ENCODE measurements around the gene GMCL1. TPM values are rescaled to one million over a fixed set of nuclear protein-coding genes. Genes with fewer than 3 reads are reported as not detected.

The GMCL1 gene
- total and polyA plus RNA-seq, 2 of the 13 experiments (the other 11 are each of a cell fraction or from before 2014, with no cell fraction given), result 18.7 to 24.0 TPM

DNA sequence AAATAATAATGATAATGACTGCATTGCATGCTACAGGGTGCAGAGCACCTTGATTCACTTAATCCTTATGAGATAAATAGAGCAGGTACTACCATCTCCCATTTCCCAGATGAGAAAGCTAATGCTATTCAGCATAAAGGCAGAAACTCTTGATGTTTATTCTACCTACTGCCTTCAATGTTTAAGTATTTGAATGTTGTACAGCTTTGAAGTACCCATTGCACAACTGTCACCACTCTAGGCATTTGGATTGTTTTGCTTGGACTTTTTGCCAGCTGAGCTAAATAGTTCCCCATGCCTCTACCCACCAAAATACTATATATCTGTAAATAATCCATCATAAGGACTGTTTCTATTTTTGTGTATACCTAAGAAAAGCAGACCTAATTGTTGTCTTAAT is 77.8 kb downstream of the GMCL1 start (continued):
- TF ChIP-seq ZNF691 (CRISPR knock-in tag; IDR thresholded peaks at IDR 0.05; ENCODE audit: borderline replicate concordance, low read depth), result no peak
- no peak for TF ChIP-seq ZNF329 (CRISPR knock-in tag; IDR thresholded peaks at IDR 0.05; ENCODE audit: low read depth)
- TF ChIP-seq ZFP36L2 (CRISPR knock-in tag; IDR thresholded peaks at IDR 0.05), result no peak

DNA sequence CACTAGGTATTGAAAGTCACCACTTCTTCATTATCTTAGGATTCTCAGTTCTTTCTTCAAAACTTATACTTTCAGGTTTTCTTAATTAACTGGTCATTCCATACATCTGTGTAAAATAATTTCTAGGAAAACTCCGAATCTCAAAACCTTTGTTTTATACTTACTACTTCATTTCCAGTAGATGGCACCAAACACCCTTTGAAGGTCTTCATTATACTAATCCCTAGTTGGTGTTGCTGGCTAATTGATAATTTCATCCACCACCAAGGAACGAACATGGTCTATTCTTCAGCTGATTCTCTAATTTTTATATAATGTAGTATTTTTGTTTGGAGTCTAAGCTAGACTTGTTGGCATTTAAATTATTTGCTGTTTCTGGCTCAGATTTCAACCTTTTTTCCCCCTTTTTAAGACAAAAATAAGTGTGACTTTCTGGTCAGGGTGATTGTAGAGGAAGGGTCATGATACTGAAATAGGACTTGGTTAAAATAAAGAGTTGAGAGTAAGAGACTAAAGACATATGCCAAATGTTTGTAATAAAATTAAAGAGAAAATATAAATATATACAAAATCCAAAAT is 82.6 kb downstream of the GMCL1 start:
- no peak overlapping the region for H3K4me2 ChIP-seq (ENCODE audit: low read depth, low read length)
- H3K4me1 ChIP-seq (ENCODE audit: insufficient read depth, low read length), result peaks cover 26% of the 10 kb centered on the region
- H3K9me3 ChIP-seq (ENCODE audit: low read length), result no peaks in the 10 kb centered on the region
- no peak overlapping the region for H3K27ac ChIP-seq (ENCODE audit: extremely low read length, insufficient read depth, low read length)
- in situ Hi-C loops (cut with HindIII; ENCODE audit: extremely low pct_ligation_motif_present, low pct_unique_long_range_greater_than_20kb), result loop anchor here (5.0 kb wide), 1 partner anchor 230 kb away; no protein-coding TSS in a partner anchor
- no peak overlapping the region for H2AFZ ChIP-seq (ENCODE audit: low read length)
- H3K27me3 ChIP-seq (ENCODE audit: control insufficient read depth in 1 of 2, insufficient read depth in 2 of 2, low read length in 2 of 2), result no peaks in the 10 kb centered on the region
- H3K9ac ChIP-seq (ENCODE audit: insufficient read depth, low read depth, low read length), result no peak overlapping the region
- no peaks in the 10 kb centered on the region for H4K20me1 ChIP-seq (ENCODE audit: insufficient read depth, low read length)
- WGBS (ENCODE audit: low lambda C conversion rate), result 16% methylated on average over 2 of the region's 2 CpGs
- DNase-seq (ENCODE audit: low spot score), result peak; percentile 66
- ChIA-PET POLR2A (interaction anchor here (0.8 to 6.5 kb wide), 3 partner anchors 167 to 231 kb away, joined by 5 to 282 read pairs (median 83); partner anchors contain the start of gene PCBP1), CTCF (ENCODE audit: low intra/inter-chr PET ratio, low total read pairs) (interaction anchor here (0.7 to 2.9 kb wide), 5 partner anchors 150 to 390 kb away, joined by 3 to 22 read pairs (median 6); partner anchors contain the start of gene FAM136A)
- no TSS peak for BruUV-seq (replicated peaks)
- peaks cover 9 to 40% of the 10 kb centered on the region in 2 experiments; a peak in 4 of 5 replicates for H3K36me3 ChIP-seq (replicated peaks in 1 of 2; ENCODE audit: control insufficient read depth in 1 of 2, insufficient read depth in 2 of 2, low read length in 2 of 2)
- no peak overlapping the region for H3K4me3 ChIP-seq (replicated peaks in 1 of 3; ENCODE audit: insufficient read depth in 1 of 3, low read depth in 2 of 3, low read length in 3 of 3)
- H3K79me2 ChIP-seq (ENCODE audit: insufficient read depth, low read length), result peaks cover 14% of the 10 kb centered on the region
- intact Hi-C loops (cut with micrococcal nuclease; ENCODE audit: unreplicated experiment), result loop anchor here (1.0 to 5.0 kb wide), 5 partner anchors 138 to 641 kb away; partner anchors contain the start of genes FAM136A, PCBP1, TGFA and TIA1
- no peak for ATAC-seq
- peak; percentile 51 for FAIRE-seq
- TF ChIP-seq EP300 (IDR thresholded peaks at IDR 0.05; ENCODE audit: low read depth in 2 of 2, low read length in 2 of 2) (no peak), EP300 (CRISPR knock-in tag; IDR thresholded peaks at IDR 0.05; ENCODE audit: borderline replicate concordance) (no peak), KDM2A (CRISPR knock-in tag; IDR thresholded peaks at IDR 0.05; ENCODE audit: borderline replicate concordance, low read depth) (no peak), ZNF790 (CRISPR knock-in tag; IDR thresholded peaks at IDR 0.05; ENCODE audit: borderline replicate concordance) (no peak), ZNF264 (CRISPR knock-in tag; IDR thresholded peaks at IDR 0.05) (no peak), ASH2L (IDR thresholded peaks at IDR 0.05; ENCODE audit: insufficient read length, low read depth, low read length) (no peak), RXRB (CRISPR knock-in tag; IDR thresholded peaks at IDR 0.05; ENCODE audit: borderline replicate concordance) (0 out of 2 replicates have a peak, but pooled peaks have one; percentile 25), FOXK2 (IDR thresholded peaks at IDR 0.05) (no peak), TGIF2 (CRISPR knock-in tag; IDR thresholded peaks at IDR 0.05) (0 out of 2 replicates have a peak, but pooled peaks have one; percentile 17), TAF1 (CRISPR knock-in tag; IDR thresholded peaks at IDR 0.05) (no peak), NCOR1 (IDR thresholded peaks at IDR 0.05; ENCODE audit: borderline replicate concordance, low read length) (no peak)
- TF ChIP-seq, protein P1, sequence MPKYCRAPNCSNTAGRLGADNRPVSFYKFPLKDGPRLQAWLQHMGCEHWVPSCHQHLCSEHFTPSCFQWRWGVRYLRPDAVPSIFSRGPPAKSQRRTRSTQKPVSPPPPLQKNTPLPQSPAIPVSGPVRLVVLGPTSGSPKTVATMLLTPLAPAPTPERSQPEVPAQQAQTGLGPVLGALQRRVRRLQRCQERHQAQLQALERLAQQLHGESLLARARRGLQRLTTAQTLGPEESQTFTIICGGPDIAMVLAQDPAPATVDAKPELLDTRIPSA (CRISPR knock-in tag; IDR thresholded peaks at IDR 0.05; ENCODE audit: borderline replicate concordance), result no peak
- TF ChIP-seq, protein P2, sequence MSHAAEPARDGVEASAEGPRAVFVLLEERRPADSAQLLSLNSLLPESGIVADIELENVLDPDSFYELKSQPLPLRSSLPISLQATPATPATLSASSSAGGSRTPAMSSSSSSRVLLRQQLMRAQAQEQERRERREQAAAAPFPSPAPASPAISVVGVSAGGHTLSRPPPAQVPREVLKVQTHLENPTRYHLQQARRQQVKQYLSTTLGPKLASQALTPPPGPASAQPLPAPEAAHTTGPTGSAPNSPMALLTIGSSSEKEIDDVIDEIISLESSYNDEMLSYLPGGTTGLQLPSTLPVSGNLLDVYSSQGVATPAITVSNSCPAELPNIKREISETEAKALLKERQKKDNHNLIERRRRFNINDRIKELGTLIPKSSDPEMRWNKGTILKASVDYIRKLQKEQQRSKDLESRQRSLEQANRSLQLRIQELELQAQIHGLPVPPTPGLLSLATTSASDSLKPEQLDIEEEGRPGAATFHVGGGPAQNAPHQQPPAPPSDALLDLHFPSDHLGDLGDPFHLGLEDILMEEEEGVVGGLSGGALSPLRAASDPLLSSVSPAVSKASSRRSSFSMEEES (CRISPR knock-in tag; IDR thresholded peaks at IDR 0.05), result 0 out of 2 replicates have a peak, but pooled peaks have one; percentile 11
- TF ChIP-seq, protein P3, sequence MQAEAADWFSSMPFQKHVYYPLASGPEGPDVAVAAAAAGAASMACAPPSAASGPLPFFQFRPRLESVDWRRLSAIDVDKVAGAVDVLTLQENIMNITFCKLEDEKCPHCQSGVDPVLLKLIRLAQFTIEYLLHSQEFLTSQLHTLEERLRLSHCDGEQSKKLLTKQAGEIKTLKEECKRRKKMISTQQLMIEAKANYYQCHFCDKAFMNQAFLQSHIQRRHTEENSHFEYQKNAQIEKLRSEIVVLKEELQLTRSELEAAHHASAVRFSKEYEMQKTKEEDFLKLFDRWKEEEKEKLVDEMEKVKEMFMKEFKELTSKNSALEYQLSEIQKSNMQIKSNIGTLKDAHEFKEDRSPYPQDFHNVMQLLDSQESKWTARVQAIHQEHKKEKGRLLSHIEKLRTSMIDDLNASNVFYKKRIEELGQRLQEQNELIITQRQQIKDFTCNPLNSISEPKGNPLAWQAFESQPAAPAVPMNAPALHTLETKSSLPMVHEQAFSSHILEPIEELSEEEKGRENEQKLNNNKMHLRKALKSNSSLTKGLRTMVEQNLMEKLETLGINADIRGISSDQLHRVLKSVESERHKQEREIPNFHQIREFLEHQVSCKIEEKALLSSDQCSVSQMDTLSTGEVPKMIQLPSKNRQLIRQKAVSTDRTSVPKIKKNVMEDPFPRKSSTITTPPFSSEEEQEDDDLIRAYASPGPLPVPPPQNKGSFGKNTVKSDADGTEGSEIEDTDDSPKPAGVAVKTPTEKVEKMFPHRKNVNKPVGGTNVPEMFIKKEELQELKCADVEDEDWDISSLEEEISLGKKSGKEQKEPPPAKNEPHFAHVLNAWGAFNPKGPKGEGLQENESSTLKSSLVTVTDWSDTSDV (CRISPR knock-in tag; IDR thresholded peaks at IDR 0.05), result no peak
